ENCODE data around the gene CEP112.
"Not testable (repeated sequence)": the region's sequence is repeated elsewhere in the genome, so short reads cannot be mapped to it uniquely, and the experiment has no call there.

Gene CEP112

DNA sequence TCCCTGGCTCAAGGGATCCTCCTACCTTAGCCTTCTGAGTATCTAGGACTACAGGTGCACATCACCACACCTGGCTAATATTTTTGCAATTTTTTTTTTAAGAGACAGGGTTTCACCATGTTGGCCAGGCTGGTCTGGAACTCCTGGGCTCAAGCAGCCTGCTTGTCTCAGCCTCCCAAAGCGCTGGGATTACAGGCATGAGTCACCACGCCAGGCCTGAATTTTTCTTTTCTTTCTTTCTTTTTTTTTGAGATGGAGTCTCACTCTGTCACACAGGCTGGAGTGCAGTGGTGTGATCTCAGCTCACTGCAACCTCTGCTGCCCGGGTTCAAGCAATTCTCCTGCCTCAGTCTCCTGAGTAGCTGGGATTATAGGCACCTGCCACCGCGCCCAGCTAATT, 510.2 kb downstream of the CEP112 start:
- not testable (repeated sequence) for DNase-seq (ENCODE audit: low spot score)

DNA sequence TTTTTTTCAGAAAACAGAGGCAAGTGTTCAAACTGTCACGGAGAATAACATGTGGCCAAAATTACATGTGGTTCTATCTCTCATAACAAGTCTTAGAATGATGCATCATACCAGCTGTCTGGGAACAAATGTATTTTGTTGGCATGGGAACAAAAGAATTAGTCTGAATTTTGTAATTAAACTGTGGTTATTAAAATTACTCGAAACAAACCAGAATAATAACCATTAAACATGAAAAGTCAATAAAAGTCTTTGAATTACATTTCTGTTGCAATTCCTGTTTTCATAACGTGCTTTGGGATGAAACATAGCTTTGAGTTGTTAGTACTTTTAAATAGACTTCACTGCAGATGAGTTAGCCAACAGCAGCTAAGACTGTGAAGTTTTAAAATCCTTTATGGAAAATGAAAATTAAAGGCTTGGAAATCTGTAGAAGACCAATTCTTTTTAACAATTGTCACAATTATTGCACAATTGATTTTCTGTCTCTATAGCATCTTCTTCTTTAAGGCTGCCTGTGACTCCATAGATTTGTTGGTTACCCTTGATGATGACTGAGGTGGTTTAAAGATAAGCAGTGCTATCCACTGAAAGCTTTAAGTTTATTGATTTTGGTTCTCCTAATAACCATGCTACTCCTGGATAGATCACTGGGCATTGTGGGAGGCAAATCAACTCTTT, 512.6 kb downstream of the CEP112 start:
- no peak for DNase-seq (ENCODE audit: low spot score)

DNA sequence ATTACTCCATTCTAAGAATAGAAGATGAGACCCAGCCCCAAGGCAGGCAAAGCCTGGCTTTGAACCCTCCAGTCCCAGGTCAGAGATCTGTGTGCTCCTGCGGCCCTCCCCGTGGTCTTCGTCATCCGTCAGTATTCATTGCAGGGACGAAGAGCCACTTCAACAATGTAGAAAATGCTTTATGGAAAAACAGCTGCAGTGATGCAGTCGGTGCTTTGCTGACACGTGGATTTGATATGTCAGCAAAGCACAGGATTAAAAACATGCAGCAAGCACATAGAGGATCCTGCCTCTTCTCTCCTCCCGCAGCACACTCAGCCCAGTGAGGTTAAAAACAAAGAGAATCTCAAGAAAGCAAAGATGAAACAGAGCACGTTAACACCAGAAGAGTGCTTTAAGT, 513.4 kb downstream of the CEP112 start:
- no peak for DNase-seq (ENCODE audit: low spot score)

DNA sequence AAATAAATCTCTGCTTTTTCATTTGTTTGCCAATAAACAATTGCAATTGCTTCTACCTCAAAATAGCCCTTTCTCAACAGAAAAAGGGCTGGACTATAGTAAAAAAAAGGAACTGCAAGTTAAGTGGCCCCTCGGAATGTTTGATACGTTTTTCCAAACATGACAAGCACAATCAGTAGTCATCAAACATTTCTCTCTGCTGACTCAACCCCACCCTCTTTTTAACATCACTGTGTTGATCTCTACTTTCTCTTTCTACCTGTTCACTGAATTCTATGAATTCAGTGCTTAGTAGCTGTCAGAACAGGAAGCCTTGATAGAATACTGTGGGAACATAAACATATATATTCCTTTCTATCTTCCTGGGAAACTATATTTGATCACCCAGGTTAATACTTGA, 514.0 kb downstream of the CEP112 start:
- no peak for DNase-seq (ENCODE audit: low spot score)

DNA sequence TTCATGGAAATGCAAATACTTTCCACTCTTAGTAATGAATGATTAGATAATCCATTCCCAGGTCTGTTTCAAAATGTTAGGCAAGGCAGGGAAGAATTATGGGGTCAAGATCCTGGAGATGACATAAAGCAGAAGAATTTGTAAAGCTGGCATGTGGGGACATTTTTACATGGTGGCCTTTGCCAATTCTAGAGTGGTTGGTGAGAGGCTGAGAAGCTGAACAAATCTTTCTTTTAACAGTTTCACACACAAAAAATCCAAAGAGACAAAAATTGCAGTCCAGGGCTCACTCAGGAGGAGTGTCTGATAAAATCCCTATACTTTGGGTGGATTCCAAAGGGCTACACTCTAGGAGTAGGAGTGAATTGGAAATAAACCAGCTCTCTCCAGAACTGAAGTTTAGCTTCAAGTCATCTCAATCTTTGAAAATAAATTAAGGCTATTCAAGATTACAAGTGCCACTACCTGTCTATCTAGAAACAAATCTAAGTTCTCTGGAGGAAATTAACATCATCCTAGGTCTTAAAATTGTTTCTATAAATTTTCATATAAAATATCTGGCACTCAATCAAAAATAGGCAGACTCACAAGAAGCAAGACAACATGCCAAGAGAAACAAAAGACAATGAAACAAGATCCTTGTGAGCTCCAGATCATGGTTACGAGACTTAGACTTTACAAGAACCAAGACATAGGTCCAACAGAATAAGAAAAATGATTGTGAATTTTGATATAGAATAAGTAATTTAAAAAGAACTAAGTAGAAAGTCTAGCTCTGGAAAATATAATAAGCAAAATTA, 517.5 kb downstream of the CEP112 start:
- no peak for DNase-seq (ENCODE audit: low spot score)

DNA sequence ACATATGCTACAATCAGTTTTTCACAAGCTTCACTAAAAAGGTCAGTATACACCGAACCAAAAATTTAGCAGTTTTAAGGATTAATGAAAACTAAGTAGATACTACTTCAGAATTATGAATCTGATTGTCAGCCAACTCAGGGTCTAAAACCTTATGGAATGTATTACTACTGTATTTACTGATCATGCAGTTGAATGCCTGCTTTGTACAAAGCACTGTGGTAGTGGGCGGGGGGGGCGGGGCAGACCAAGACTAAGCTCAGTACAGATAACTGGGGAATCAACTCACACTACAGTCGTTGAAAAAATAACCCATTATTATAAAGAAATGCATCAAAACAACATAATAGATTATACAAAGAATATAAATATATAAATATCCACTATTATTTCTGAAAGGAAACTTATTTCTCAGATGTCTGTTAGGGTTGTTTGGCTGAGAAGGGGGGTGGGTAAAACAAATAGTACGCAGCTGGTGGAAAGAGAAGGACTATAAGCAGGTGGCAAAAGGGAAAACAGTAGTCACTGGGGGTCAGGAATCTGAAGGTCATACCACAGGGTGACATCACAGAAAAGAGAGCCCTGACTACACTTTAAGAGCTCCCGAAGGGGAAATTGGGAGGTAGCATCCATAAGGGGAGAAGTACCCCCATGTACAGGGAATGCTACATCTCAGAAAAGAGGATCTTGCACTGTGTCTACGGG, 521.1 kb downstream of the CEP112 start:
- DNase-seq (ENCODE audit: low spot score), result no peak

DNA sequence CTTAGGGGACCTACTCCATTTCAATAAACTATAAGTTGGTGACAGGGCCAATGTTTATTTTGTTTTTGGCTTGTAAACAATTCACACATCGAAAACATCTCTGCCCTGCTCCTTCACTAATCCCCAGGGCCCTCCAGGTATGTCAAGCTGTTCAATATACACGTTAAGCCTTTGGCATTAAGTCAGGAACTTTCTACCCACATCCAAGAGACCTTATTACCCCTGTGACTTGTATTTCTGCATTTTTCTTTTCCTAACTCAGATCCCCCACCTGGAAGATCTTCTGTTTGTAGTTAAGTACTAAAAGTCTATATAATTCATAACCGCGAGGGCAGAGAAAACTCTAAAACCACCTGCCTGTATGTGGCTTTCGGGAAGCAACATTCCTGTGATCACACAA, 523.7 kb downstream of the CEP112 start:
- no peak for DNase-seq (ENCODE audit: low spot score)

DNA sequence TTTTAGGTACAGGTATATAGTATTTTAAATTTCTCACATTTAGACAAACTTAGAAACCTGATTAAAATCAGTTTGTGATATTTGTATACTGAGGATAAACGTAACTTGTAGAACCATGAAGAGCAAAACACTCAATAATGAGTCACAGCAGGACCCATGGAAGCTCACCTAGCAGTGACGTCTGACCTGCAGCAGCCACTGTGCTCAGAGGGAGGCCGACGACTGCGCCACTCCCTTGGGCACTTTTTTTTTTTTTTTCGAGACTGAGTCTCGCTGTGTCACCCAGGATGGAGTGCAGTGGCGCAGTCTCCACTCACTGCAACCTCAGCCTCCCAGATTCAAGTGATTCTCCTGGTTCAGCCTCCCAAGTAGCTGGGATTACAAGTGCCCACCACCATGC, 524.3 kb downstream of the CEP112 start:
- DNase-seq (ENCODE audit: low spot score), result no peak

DNA sequence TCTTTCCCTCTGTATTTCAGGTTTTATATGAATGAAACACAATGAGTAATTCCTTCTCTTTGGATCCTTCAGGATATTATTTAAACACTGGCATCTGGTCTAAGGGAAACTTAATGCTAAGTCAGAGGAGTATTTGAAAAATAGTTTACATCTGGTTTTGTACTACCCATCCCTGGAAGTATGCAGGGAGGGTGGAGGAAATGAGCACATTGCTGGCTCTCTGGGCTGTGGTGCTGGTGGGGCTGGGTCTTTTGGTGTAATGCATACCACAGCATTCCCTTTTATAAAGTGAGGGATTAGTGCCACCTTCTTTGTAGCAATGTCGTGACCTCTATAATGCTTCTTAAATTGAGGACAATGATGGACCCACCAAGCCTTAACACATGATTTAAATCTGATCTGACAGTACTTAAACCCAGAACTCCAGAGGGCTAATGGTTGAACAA, 525.0 kb downstream of the CEP112 start:
- DNase-seq (ENCODE audit: low spot score), result no peak

DNA sequence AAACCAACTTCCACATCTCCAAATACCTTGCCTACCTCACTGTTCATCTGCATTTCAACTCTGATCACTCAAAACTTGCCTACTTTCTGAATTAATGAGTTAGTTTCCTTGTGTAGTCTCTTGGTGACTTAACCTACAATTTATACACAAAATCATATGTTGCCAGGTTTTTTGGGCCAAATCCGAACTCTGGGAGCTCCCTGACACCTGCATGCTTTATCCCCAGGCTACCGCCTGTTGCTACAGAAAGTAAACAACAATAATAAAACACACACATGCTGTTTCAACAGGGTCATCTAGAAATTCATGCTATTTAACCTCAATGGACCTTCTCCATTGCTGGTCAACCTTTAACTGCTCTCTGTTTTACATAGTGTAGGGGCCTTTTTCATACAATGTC, 526.0 kb downstream of the CEP112 start:
- DNase-seq (ENCODE audit: low spot score), result no peak

DNA sequence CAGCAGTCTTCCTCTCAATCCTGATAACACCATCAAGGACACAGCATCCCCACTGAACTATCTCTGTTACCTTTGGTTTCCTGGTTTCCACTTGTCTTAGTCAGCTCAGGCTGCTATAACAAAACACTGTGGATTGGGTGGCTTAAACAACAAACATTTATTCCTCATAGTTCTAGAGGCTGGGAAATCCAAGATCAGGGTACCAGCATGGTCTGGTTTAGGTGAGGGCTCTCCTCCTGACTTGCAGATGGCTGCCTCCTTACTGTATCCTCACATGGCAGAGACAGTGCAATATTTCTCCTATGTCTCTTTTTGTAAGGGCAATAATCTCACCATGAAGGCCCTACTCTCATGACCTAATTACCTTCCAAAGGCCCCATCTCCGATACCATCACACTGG, 527.2 kb downstream of the CEP112 start:
- no peak for DNase-seq (ENCODE audit: low spot score)

DNA sequence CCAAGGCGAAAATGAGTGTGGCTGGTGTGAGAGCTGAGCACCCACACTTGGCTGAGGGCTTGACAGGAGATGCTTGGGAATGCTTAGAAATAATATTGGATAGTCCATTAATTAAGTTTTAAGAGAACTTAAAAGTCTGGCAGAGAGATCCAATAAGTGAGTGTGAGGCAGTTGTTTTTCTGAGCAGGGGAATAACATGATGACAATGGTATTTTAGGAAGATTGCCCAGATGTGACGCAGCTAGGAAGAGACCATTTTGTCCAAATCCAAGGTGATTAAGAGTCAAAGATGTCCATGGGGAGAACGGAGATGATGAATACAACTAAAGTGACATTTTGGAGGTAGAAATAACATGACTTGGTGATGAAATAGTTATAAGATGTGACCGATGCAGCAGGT, 527.7 kb downstream of the CEP112 start:
- no peak for DNase-seq (ENCODE audit: low spot score)

DNA sequence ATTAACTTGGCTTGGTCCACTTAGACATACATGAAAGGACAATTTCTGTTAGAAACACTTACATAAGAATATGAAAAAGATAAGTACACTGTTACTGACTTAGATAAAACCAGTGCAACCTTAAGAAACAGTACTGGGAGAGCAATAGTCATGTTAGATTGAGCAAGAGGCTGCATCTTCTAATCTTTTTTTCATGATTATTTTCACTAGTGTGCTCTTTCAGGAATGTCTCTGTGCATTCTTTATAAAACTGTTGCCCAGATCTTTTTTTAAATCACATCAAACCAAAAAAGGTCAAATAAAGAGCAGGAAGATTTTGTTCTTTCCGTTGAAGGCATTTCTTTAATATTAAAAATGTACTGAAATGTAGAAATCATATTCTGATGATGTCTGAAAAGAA, 529.7 kb downstream of the CEP112 start:
- no peak for DNase-seq (ENCODE audit: low spot score)

DNA sequence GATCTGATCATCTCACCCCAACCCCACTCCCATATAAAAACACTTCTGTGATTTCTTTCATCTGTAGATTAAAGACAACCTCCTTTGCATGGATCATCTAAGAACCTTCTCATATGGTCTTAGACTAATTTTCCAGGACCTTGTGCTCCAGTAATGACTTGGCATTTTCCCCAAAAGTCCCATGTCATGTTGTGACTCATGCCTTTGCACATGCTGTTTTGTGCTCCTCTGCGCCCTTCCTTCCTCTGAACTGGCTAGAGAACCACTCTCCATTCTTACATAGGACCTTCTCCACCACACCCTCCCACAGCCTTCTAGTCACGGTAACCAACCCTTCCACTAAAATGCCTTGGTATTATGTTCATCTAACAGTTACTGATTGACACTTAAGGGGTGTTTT, 531.0 kb downstream of the CEP112 start:
- DNase-seq (ENCODE audit: low spot score), result no peak

DNA sequence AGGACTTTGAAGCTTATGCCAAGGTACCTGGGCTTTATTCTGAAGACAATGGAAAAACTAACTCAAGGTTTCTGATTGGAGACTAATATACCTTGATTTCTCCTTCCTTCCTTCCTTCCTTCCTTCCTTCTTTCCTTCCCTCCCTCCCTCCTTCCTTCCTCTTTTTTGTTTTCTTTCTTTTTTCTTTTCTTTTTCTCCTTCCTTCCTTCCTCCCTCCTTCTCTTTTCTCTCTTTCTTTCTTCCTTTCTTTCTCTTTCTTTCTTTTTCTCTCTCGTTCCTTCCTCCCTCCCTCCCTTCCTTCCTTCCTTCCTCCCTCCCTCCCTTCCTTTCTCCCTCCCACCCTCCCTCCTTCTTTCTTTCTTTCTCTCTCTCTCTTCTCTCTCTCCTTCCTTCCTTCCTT, 531.9 kb downstream of the CEP112 start:
- DNase-seq (ENCODE audit: low spot score), result no peak

DNA sequence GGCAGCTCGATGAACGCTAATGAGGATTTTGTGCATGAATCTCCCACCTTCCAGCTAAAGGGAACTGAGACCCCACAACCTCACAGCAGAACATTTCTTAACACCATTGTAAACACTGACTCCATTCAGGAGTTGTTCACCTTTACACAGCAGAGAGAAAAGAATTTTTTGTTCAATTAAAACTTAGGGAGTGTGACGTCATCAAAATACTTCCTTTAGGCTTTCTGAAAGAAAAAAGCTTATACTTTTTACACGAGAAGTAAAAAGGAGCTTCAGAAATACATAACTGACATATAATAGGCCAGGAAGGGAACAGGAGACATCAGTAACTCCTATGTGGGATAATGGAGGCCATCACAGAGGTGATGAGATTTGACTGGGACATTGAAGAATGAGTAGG, 532.4 kb downstream of the CEP112 start:
- no peak for DNase-seq (ENCODE audit: low spot score)

DNA sequence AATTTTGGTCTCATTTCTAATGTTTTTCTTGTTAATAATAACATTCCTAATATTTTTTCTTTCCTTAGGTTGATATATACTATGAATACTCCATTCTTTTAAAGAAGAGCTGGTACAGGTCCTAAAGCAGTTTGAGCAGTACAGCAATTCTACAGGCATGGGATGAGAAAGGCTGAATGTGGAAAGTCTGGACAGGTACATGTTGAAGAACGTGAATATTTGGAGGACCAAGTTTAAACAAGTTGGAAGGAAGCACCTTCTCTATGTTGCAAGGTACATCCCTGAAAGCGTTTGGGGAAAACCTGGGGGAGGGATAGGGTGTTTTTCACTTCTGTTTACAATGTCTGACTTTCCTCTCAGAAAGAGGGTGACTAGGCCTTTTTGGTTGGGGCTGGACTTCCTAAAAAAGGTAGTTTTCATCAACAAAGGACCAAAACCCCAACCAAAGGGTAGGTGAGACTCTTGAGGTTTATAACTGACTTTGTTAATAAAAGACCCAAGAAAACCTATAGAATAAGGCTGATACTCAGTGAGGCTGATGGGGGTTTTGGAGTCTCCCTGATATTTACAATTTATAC, 534.6 kb downstream of the CEP112 start:
- no peak for DNase-seq (ENCODE audit: low spot score)

DNA sequence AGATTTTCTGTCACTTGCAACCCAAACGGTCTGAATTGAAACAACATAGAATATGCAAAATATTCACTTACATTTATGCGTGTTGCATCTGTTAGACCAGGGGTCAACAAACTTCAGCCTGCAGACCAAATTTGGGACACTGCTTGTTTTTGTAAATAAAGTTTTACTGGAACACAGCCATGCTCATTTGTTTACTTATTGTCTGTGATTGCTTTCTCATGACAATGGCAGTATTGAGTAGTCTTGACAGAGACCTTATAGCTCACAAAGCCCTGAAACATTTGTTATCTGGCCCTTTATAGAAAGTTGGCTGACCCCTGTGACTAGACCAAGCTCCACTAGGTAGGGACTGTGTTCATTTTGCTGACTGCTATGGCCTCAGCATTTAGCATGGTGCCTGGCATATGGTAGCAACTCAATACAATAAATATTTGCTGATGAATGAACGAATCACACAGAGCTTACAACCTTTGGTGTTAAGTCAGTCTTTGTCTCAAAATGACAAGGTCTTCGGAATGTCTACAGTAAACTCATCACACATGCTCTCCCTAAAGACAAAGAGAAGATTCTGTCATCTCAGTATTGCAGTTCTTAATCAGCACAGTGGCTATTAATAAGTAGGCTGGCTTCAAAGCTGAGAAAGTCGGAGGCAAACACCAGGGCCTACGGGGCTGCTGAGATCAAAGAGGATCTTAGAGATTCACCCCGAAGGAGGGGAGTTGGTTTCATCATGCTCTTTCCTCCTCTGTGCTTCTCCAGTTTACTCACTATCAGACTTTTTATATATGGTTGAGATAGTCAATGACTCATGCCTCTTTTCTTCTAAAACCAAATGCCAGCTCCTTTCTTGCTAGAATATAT, 535.3 kb downstream of the CEP112 start:
- DNase-seq (ENCODE audit: low spot score), result no peak

DNA sequence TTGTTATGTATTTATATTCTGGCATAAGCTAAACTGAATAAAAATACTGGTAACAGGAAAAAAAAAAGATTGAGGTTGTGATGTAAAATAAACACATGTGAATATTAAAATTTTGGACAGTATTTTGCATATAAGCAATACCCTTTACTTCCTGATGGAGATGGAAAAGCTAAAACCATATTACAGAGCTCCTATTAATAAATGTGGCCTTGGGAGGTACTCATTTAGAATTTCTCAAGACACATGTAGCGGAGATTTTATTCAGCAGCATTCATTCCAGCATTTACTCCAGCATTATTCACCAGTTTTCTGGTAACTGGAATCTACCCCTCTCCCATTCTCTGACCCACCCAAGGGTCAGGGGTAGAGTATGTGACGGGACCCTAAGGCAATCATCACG, 536.2 kb downstream of the CEP112 start:
- no peak for DNase-seq (ENCODE audit: low spot score)

DNA sequence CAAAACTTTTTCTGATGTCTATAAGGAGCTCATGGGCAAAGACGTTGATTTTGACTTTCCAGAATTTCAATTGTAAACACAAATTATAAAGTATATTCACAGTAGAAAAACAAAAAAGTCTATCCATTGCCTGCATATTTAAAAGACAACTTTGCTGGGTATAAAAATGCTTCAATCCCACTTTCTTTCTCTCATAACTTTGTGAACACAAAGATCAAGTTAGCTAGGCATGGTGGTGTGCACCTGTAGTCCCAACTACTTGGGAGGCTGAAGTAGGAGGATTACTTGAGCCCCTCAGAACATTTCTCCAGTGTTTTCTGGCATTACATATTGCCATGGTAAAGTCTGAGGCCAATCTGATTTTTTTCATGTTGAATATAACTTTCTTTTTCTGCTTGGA, 547.4 kb downstream of the CEP112 start:
- no peak for DNase-seq (ENCODE audit: low spot score)

DNA sequence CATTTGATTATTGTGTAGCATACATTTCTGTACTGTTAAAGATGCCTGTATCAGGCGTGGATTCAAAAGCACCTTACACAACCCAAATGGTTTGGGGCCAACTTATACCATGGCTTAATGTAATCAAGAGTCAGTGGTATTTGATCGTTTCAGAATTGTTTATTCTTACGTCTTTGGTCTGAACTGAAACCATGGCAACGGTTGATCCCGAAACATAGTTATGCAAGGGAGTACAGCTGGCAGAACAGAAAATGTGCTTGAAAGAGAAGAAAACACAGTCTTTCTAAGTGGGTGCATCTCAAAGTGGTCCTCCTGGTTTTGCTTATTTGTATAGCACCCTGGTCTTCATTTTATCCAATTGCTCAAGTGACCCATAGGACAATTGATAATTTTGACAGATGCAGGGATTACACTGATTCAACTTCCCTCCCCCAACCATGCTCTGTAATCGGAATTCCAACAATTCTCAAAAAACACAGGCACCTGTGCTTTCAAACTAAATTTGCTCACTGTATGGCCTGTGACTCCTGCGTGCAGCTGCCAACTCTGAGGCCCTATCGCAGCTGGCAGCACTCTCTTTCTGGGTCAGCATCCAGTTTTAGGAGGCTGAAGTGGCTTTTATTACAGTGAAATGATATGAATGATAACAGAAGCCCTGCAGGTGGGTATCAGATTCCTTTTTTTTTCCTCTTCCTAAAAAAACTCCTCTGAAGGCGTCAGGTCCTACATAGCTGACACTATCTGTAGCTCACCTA, 553.5 kb downstream of the CEP112 start:
- DNase-seq (ENCODE audit: low spot score), result no peak

All from D341Med (cell line).